SH-SY5Y (cell line): Measurements from ENCODE around the gene RAPGEF1.

Experiments
- GATA2 ChIP-seq: IDR thresholded peaks from 2 replicates; pipeline ENCODE4 v1.6.1; 2011; ENCODE audit warnings: mild to moderate bottlenecking, low read depth, low read length
- GATA3 ChIP-seq: IDR thresholded peaks from 2 replicates; pipeline ENCODE4 v1.6.1; 2011; ENCODE audit warnings: low read depth, mild to moderate bottlenecking, low read length, moderate library complexity

DNA sequence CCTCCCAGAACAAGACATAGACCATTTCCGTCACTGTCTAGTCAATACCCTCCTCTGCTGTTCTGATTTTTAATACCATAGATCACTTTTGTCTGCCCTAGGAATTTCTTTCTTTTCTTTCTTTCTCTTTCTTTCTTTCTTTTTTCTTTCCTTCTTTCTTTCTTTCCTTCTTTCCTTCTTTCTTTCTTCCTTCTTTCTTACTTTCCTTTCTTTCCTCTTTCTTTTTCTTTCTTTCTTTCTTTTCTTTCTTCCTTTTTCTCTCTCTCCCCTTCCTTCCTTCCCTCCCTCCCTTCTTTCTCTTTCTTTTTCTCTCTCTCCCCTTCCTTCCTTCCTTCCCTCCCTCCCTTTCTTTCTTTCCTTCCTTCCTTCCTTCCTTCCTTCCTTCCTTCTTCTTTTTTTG is 49.0 kb upstream of the RAPGEF1 start:
- TF ChIP-seq GATA2: no peak
- TF ChIP-seq GATA3: no peak
